ENCODE data around the gene TSNAXIP1. TPM values are rescaled to one million over a fixed set of nuclear protein-coding genes. Genes with fewer than 3 reads are reported as not detected.

The TSNAXIP1 gene
- total and polyA plus RNA-seq, 9 of the 15 experiments (the other 6 are each of a cell fraction or from before 2014, with no cell fraction given), result 0.03 to 0.24 (median 0.11) TPM; not detected in 4

GRCh38 chr16:67872631-67873434 lies 66.1 kb downstream of the TSNAXIP1 start, which contains the start of gene EDC4 (continued):
- TF ChIP-seq ESRRB (CRISPR knock-in tag; IDR thresholded peaks at IDR 0.05; ENCODE audit: borderline replicate concordance), result no peak
- TF ChIP-seq ZNF551 (CRISPR knock-in tag; IDR thresholded peaks at IDR 0.05), result no peak
- TF ChIP-seq CBX5 (IDR thresholded peaks at IDR 0.05; ENCODE audit: borderline replicate concordance, low read depth), result no peak
- no peak for TF ChIP-seq ZKSCAN3 (CRISPR knock-in tag; IDR thresholded peaks at IDR 0.05)
- TF ChIP-seq E2F1 (CRISPR knock-in tag; IDR thresholded peaks at IDR 0.05), result no peak; the same call in 1 of the 2 replicates
- TF ChIP-seq RBM25 (IDR thresholded peaks at IDR 0.05; ENCODE audit: low read depth, low read length, severe bottlenecking), result no peak
- TF ChIP-seq SUPT5H (IDR thresholded peaks at IDR 0.05), result peak; percentile 77
- peak; percentile 26 for TF ChIP-seq MAFK (IDR thresholded peaks at IDR 0.05; ENCODE audit: low read length)
- no peak for TF ChIP-seq THRAP3 (IDR thresholded peaks at IDR 0.05; ENCODE audit: borderline replicate concordance)
- TF ChIP-seq SAP30 (IDR thresholded peaks at IDR 0.05; ENCODE audit: borderline replicate concordance, insufficient read depth, low read depth, low read length, poor library complexity, severe bottlenecking), result peak; percentile 39
- no peak for TF ChIP-seq LARP7 (IDR thresholded peaks at IDR 0.05)
- TF ChIP-seq HNRNPLL (IDR thresholded peaks at IDR 0.05; ENCODE audit: low read depth, low read length, poor library complexity, severe bottlenecking), result peak; percentile 35
- TF ChIP-seq USF2 (CRISPR knock-in tag; IDR thresholded peaks at IDR 0.05), result no peak
- no peak for TF ChIP-seq CTCFL (IDR thresholded peaks at IDR 0.05; ENCODE audit: borderline replicate concordance, insufficient read depth, low read depth, low read length, poor library complexity, severe bottlenecking)
- TF ChIP-seq ZNF146 (CRISPR knock-in tag; IDR thresholded peaks at IDR 0.05; ENCODE audit: unreplicated experiment), result no peak
- TF ChIP-seq THAP12 (CRISPR knock-in tag; IDR thresholded peaks at IDR 0.05), result 0 out of 2 replicates have a peak, but pooled peaks have one; percentile 34
- TF ChIP-seq PHB (CRISPR knock-in tag; IDR thresholded peaks at IDR 0.05), result no peak
- no peak for TF ChIP-seq ZNF253 (CRISPR knock-in tag; conservative IDR thresholded peaks at IDR 0.05)
- TF ChIP-seq ZNF431 (CRISPR knock-in tag; IDR thresholded peaks at IDR 0.05), result no peak
- TF ChIP-seq MXI1 (IDR thresholded peaks at IDR 0.05; ENCODE audit: low read depth, low read length), result no peak

Data from K562 (cell line).